HEK293 (cell line): ENCODE measurements around the gene PABPC3.

ENCODE experiments used
- INSM2 ChIP-seq: fragments of 450-650 bp; formaldehyde crosslinking; IDR thresholded peaks from 2 replicates; pipeline ENCODE4 v1.5.1; 2016; ENCODE audit warnings: missing biosample characterization, missing genetic modification characterization
- ZBTB7A ChIP-seq: fragments of 450-650 bp; formaldehyde crosslinking; IDR thresholded peaks from 2 replicates; pipeline ENCODE4 v1.5.1; 2016; ENCODE audit warnings: low read depth, missing biosample characterization, missing genetic modification characterization
- ZNF423 ChIP-seq: fragments of 450-650 bp; formaldehyde crosslinking; IDR thresholded peaks from 2 replicates; pipeline ENCODE4 v1.5.1; 2016; ENCODE audit warnings: missing biosample characterization, missing genetic modification characterization
- TF ChIP-seq, protein P1 (sequence below): fragments of 450-650 bp; formaldehyde crosslinking; IDR thresholded peaks from 2 replicates; pipeline ENCODE4 v1.5.1; 2016; ENCODE audit warnings: missing biosample characterization, missing genetic modification characterization
- TF ChIP-seq, protein P2 (sequence below): fragments of 450-650 bp; formaldehyde crosslinking; conservative IDR thresholded peaks from 2 replicates; pipeline ENCODE4 v1.5.1; 2016; ENCODE audit warnings: low read depth, missing biosample characterization, missing genetic modification characterization
- TF ChIP-seq, protein P3 (sequence below): fragments of 450-650 bp; formaldehyde crosslinking; IDR thresholded peaks from 2 replicates; pipeline ENCODE4 v1.5.1; 2017; ENCODE audit warnings: missing biosample characterization, mild to moderate bottlenecking, missing genetic modification characterization, moderate library complexity
- TF ChIP-seq, protein P4 (sequence below): fragments of 450-650 bp; formaldehyde crosslinking; IDR thresholded peaks from 2 replicates; pipeline ENCODE4 v1.5.1; 2016; ENCODE audit warnings: missing biosample characterization, missing genetic modification characterization, low read depth
- TF ChIP-seq, protein P5 (sequence below): fragments of 450-650 bp; formaldehyde crosslinking; IDR thresholded peaks from 2 replicates; pipeline ENCODE4 v1.5.1; 2016; ENCODE audit warnings: missing biosample characterization, missing genetic modification characterization

DNA sequence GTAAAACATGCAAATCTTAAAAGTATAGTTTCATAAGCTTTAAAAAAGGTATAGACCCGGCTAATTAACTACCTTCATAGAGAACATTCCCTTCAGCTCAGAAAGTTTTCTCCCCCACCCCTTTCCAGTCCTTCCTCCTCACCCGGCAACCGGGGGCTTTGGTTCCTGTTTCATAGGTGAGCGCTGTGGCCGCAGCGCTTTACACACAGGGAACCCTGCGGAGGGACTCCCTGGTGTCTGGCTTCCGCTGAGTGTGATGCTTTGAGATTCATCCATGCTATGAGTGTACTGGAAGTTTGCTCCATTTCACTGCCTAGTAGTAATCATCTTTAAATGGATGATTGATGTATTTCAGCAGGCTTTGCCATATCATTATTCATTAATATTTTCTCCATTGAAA is 26.0 kb upstream of the PABPC3 start:
- TF ChIP-seq, protein P1, sequence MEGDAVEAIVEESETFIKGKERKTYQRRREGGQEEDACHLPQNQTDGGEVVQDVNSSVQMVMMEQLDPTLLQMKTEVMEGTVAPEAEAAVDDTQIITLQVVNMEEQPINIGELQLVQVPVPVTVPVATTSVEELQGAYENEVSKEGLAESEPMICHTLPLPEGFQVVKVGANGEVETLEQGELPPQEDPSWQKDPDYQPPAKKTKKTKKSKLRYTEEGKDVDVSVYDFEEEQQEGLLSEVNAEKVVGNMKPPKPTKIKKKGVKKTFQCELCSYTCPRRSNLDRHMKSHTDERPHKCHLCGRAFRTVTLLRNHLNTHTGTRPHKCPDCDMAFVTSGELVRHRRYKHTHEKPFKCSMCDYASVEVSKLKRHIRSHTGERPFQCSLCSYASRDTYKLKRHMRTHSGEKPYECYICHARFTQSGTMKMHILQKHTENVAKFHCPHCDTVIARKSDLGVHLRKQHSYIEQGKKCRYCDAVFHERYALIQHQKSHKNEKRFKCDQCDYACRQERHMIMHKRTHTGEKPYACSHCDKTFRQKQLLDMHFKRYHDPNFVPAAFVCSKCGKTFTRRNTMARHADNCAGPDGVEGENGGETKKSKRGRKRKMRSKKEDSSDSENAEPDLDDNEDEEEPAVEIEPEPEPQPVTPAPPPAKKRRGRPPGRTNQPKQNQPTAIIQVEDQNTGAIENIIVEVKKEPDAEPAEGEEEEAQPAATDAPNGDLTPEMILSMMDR (tag by site-specific recombination): no peak
- TF ChIP-seq INSM2 (tag by site-specific recombination) (no peak), ZBTB7A (no peak), ZNF423 (tag by site-specific recombination) (no peak)
- TF ChIP-seq, protein P2, sequence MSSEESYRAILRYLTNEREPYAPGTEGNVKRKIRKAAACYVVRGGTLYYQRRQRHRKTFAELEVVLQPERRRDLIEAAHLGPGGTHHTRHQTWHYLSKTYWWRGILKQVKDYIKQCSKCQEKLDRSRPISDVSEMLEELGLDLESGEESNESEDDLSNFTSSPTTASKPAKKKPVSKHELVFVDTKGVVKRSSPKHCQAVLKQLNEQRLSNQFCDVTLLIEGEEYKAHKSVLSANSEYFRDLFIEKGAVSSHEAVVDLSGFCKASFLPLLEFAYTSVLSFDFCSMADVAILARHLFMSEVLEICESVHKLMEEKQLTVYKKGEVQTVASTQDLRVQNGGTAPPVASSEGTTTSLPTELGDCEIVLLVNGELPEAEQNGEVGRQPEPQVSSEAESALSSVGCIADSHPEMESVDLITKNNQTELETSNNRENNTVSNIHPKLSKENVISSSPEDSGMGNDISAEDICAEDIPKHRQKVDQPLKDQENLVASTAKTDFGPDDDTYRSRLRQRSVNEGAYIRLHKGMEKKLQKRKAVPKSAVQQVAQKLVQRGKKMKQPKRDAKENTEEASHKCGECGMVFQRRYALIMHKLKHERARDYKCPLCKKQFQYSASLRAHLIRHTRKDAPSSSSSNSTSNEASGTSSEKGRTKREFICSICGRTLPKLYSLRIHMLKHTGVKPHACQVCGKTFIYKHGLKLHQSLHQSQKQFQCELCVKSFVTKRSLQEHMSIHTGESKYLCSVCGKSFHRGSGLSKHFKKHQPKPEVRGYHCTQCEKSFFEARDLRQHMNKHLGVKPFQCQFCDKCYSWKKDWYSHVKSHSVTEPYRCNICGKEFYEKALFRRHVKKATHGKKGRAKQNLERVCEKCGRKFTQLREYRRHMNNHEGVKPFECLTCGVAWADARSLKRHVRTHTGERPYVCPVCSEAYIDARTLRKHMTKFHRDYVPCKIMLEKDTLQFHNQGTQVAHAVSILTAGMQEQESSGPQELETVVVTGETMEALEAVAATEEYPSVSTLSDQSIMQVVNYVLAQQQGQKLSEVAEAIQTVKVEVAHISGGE: no peak
- TF ChIP-seq, protein P3, sequence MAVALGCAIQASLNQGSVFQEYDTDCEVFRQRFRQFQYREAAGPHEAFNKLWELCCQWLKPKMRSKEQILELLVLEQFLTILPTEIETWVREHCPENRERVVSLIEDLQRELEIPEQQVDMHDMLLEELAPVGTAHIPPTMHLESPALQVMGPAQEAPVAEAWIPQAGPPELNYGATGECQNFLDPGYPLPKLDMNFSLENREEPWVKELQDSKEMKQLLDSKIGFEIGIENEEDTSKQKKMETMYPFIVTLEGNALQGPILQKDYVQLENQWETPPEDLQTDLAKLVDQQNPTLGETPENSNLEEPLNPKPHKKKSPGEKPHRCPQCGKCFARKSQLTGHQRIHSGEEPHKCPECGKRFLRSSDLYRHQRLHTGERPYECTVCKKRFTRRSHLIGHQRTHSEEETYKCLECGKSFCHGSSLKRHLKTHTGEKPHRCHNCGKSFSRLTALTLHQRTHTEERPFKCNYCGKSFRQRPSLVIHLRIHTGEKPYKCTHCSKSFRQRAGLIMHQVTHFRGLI: no peak
- TF ChIP-seq, protein P4, sequence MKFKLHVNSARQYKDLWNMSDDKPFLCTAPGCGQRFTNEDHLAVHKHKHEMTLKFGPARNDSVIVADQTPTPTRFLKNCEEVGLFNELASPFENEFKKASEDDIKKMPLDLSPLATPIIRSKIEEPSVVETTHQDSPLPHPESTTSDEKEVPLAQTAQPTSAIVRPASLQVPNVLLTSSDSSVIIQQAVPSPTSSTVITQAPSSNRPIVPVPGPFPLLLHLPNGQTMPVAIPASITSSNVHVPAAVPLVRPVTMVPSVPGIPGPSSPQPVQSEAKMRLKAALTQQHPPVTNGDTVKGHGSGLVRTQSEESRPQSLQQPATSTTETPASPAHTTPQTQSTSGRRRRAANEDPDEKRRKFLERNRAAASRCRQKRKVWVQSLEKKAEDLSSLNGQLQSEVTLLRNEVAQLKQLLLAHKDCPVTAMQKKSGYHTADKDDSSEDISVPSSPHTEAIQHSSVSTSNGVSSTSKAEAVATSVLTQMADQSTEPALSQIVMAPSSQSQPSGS (tag by site-specific recombination): no peak
- TF ChIP-seq, protein P5, sequence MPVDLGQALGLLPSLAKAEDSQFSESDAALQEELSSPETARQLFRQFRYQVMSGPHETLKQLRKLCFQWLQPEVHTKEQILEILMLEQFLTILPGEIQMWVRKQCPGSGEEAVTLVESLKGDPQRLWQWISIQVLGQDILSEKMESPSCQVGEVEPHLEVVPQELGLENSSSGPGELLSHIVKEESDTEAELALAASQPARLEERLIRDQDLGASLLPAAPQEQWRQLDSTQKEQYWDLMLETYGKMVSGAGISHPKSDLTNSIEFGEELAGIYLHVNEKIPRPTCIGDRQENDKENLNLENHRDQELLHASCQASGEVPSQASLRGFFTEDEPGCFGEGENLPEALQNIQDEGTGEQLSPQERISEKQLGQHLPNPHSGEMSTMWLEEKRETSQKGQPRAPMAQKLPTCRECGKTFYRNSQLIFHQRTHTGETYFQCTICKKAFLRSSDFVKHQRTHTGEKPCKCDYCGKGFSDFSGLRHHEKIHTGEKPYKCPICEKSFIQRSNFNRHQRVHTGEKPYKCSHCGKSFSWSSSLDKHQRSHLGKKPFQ (tag by site-specific recombination): no peak
